Fibroblast of gingiva (primary cell): ENCODE data around the gene TJP3.
A peak's percentile ranks its signal among the peaks of the same experiment; 100 is the strongest.
"Not testable (repeated sequence)": the region's sequence is repeated elsewhere in the genome, so short reads cannot be mapped to it uniquely, and the experiment has no call there.

Source experiments
- DNase-seq: peaks from one replicate; pipeline ENCODE4 v3.0.0-alpha.2; 2011; ENCODE audit warnings: low read depth

Gene TJP3

GRCh38 chr19:3708207-3708931 lies at the start of gene TJP3:
Gene TJP3, plus strand, starts transcription at chr19:3708384. Its CDS starts 20,049 bp downstream, at chr19:3728433.
- no peak for DNase-seq

GRCh38 chr19:3658870-3659745 lies 49.1 kb upstream of the TJP3 start:
- DNase-seq = no peak

- DNase-seq = no peak
Observed at GRCh38 chr19:3659746-3660112, 48.5 kb upstream of the TJP3 start.

GRCh38 chr19:3660493-3661219 lies 47.5 kb upstream of the TJP3 start:
- DNase-seq = no peak

- DNase-seq = no peak
Observed at GRCh38 chr19:3661284-3662238, 46.6 kb upstream of the TJP3 start.

GRCh38 chr19:3663838-3664237 lies 44.3 kb upstream of the TJP3 start:
- no peak for DNase-seq

- no peak for DNase-seq
Observed at GRCh38 chr19:3664879-3665642, 43.1 kb upstream of the TJP3 start.

GRCh38 chr19:3665681-3666544 lies 42.3 kb upstream of the TJP3 start:
- DNase-seq = no peak

GRCh38 chr19:3666545-3666856 lies 41.7 kb upstream of the TJP3 start:
- not testable (repeated sequence) for DNase-seq

GRCh38 chr19:3667037-3667638 lies 41.0 kb upstream of the TJP3 start:
- no peak for DNase-seq

GRCh38 chr19:3667766-3668165 lies 40.4 kb upstream of the TJP3 start:
- no peak for DNase-seq

GRCh38 chr19:3668331-3669081 lies 39.7 kb upstream of the TJP3 start:
- no peak for DNase-seq

GRCh38 chr19:3669082-3669946 lies 38.9 kb upstream of the TJP3 start:
- no peak for DNase-seq

GRCh38 chr19:3669947-3670795 lies 38.0 kb upstream of the TJP3 start:
- peak; percentile 93 for DNase-seq

- DNase-seq = peak; percentile 68
Observed at GRCh38 chr19:3670796-3671679, 37.1 kb upstream of the TJP3 start.
